Caco-2 (cell line): ENCODE results near the gene CCDC71. TPM values are rescaled to one million over a fixed set of nuclear protein-coding genes. Genes with fewer than 3 reads are reported as not detected.

ENCODE experiments used
- BruUV-seq: library from RNA; stranded (reverse); fragments of 400-500 nt; replicated peaks from 2 replicates; lab custom pipeline; 2021; lab: Mats Ljungman, UMichigan
- CTCF ChIA-PET: fragments of 300-600 bp; sonication (Branson Sonifier 250); formaldehyde crosslinking; loops from one replicate; lab custom pipeline; 2022; ENCODE audit warnings: antibody characterized with exemption; lab: Charles Lee
- POLR2A ChIA-PET: fragments of 300-600 bp; sonication (Branson Sonifier 250); formaldehyde crosslinking; loops from one replicate; lab custom pipeline; 2022; ENCODE audit warnings: antibody characterized with exemption; lab: Charles Lee
- DNase-seq, 2 experiments: peaks; one replicate each; pipeline versions ENCODE4 v3.0.0 to v3.0.0-alpha.2; 2020 to 2022
- H3K27me3 ChIP-seq: replicated peaks from 2 replicates; pipeline ENCODE4 v1.6.0; 2011; ENCODE audit warnings: low read length; ENCODE audit not compliant: control insufficient read depth, insufficient read depth
- H3K36me3 ChIP-seq: 2 replicates; pipeline ENCODE4 v1.5.1; 2011; ENCODE audit warnings: low read length; ENCODE audit not compliant: control insufficient read depth, insufficient read depth
- H3K4me1 ChIP-seq: fragments of 250-450 bp; sonication (Bioruptor Pico); 2 replicates; pipeline ENCODE4 v1.5.1; 2020; ENCODE audit warnings: mild to moderate bottlenecking
- H3K4me3 ChIP-seq: 2 replicates; pipeline ENCODE4 v1.5.1; 2011; ENCODE audit warnings: low read depth, mild to moderate bottlenecking, control low read depth, low read length
- H3K9me3 ChIP-seq: fragments of 250-450 bp; sonication (Bioruptor Pico); 2 replicates; pipeline ENCODE4 v1.5.1; 2020; ENCODE audit warnings: mild to moderate bottlenecking, moderate library complexity
- H3K27ac Mint-ChIP-seq: one replicate; pipeline ENCODE4 v1.8.0; 2022; ENCODE audit warnings: mixed read lengths; ENCODE audit not compliant: unreplicated experiment
- H3K27me3 Mint-ChIP-seq: one replicate; pipeline ENCODE4 v1.8.0; 2022; ENCODE audit warnings: mixed read lengths; ENCODE audit not compliant: insufficient read depth, unreplicated experiment
- H3K36me3 Mint-ChIP-seq: one replicate; pipeline ENCODE4 v1.8.0; 2022; ENCODE audit warnings: mild to moderate bottlenecking, mixed read lengths; ENCODE audit not compliant: insufficient read depth, unreplicated experiment
- H3K4me1 Mint-ChIP-seq: one replicate; pipeline ENCODE4 v1.8.0; 2022; ENCODE audit warnings: low read depth, mixed read lengths; ENCODE audit not compliant: unreplicated experiment
- H3K4me3 Mint-ChIP-seq: one replicate; pipeline ENCODE4 v1.8.0; 2022; ENCODE audit warnings: mild to moderate bottlenecking, moderate library complexity, mixed read lengths; ENCODE audit not compliant: unreplicated experiment
- H3K9me3 Mint-ChIP-seq: one replicate; pipeline ENCODE4 v1.8.0; 2022; ENCODE audit warnings: mixed read lengths; ENCODE audit not compliant: unreplicated experiment
- CTCF ChIP-seq, 2 experiments: fragments of 200-600 bp in 1 of 2; IDR thresholded peaks; 1 replicate in 1 of 2; 2 replicates in 1 of 2; pipeline versions ENCODE4 v1.5.1 to v1.8.0; 2011 to 2022; ENCODE audit warnings: antibody characterized with exemption in 1 of 2, control low read depth in 1 of 2, inconsistent platforms in 1 of 2, low read depth in 1 of 2, low read length in 1 of 2, mild to moderate bottlenecking in 1 of 2, moderate library complexity in 1 of 2; ENCODE audit not compliant: insufficient read depth in 1 of 2, severe bottlenecking in 1 of 2, unreplicated experiment in 1 of 2
- intact Hi-C: fragments of 100-400 bp; cut with micrococcal nuclease; formaldehyde crosslinking; loops from one replicate; pipeline ENCODE4 v1.10.0; 2022; ENCODE audit not compliant: unreplicated experiment
- total RNA-seq: library from RNA; stranded (reverse); gene quantifications from 2 replicates; pipeline ENCODE4 v1.2.3, GENCODE V29; 2022

Gene CCDC71
- total RNA-seq, 1 experiment from 2014 or later: 15.9 TPM

GRCh38 chr3:49182682-49183081 is 16.6 kb upstream of the CCDC71 start:
- no peak for DNase-seq
- no peaks in the 10 kb centered on the region for H3K9me3 Mint-ChIP-seq
- H3K4me1 Mint-ChIP-seq: no peaks in the 10 kb centered on the region
- BruUV-seq: no TSS peak
- H3K27ac Mint-ChIP-seq: no peak overlapping the region
- no peak overlapping the region for H3K4me3 ChIP-seq
- TF ChIP-seq CTCF (IDR thresholded peaks at IDR 0.05; ENCODE audit: insufficient read depth in 1 of 2, low read depth in 1 of 2, low read length in 1 of 2, severe bottlenecking in 1 of 2, unreplicated experiment in 1 of 2): no peak
- no peaks in the 10 kb centered on the region for H3K36me3 ChIP-seq
- no peaks in the 10 kb centered on the region for H3K36me3 Mint-ChIP-seq
- H3K4me1 ChIP-seq: no peaks in the 10 kb centered on the region
- no peaks in the 10 kb centered on the region for H3K27me3 Mint-ChIP-seq
- intact Hi-C loops: no loop called here
- no peaks in the 10 kb centered on the region for H3K9me3 ChIP-seq
- H3K4me3 Mint-ChIP-seq: no peak overlapping the region
- no peaks in the 10 kb centered on the region for H3K27me3 ChIP-seq
- ChIA-PET POLR2A (no interaction called here), CTCF (no interaction called here)

GRCh38 chr3:49181351-49181750 is 15.2 kb upstream of the CCDC71 start:
- TF ChIP-seq CTCF (IDR thresholded peaks at IDR 0.05; ENCODE audit: insufficient read depth in 1 of 2, low read depth in 1 of 2, low read length in 1 of 2, severe bottlenecking in 1 of 2, unreplicated experiment in 1 of 2): no peak
- Histone ChIP-seq H3K36me3 (no peaks in the 10 kb centered on the region), H3K27me3 (no peaks in the 10 kb centered on the region), H3K4me1 (no peaks in the 10 kb centered on the region), H3K4me3 (no peak overlapping the region), H3K9me3 (no peaks in the 10 kb centered on the region)
- no peaks in the 10 kb centered on the region for H3K27me3 Mint-ChIP-seq
- intact Hi-C loops: no loop called here
- no TSS peak for BruUV-seq
- no peak overlapping the region for H3K27ac Mint-ChIP-seq
- no peaks in the 10 kb centered on the region for H3K9me3 Mint-ChIP-seq
- ChIA-PET CTCF (interaction anchor here (0.6 kb wide), 1 partner anchor 8 kb away, joined by 3 read pairs; no protein-coding TSS in a partner anchor), POLR2A (no interaction called here)
- no peaks in the 10 kb centered on the region for H3K36me3 Mint-ChIP-seq
- no peaks in the 10 kb centered on the region for H3K4me1 Mint-ChIP-seq
- DNase-seq: no peak
- no peak overlapping the region for H3K4me3 Mint-ChIP-seq

- no peak overlapping the region for H3K27ac Mint-ChIP-seq
- H3K4me1 Mint-ChIP-seq: no peaks in the 10 kb centered on the region
- no peaks in the 10 kb centered on the region for H3K36me3 ChIP-seq
- TF ChIP-seq CTCF (IDR thresholded peaks at IDR 0.05; ENCODE audit: insufficient read depth in 1 of 2, low read depth in 1 of 2, low read length in 1 of 2, severe bottlenecking in 1 of 2, unreplicated experiment in 1 of 2): no peak
- H3K4me3 ChIP-seq: no peak overlapping the region
- no peaks in the 10 kb centered on the region for H3K27me3 Mint-ChIP-seq
- no peaks in the 10 kb centered on the region for H3K27me3 ChIP-seq
- H3K36me3 Mint-ChIP-seq: no peaks in the 10 kb centered on the region
- intact Hi-C loops: no loop called here
- POLR2A ChIA-PET: interaction anchor here (0.6 kb wide), 1 partner anchor 232 kb away, joined by 9 read pairs; the partner anchor contains the start of gene TCTA
- no peaks in the 10 kb centered on the region for H3K9me3 Mint-ChIP-seq
- BruUV-seq: no TSS peak
- CTCF ChIA-PET: no interaction called here
- H3K4me1 ChIP-seq: no peaks in the 10 kb centered on the region
- no peak for DNase-seq
- H3K9me3 ChIP-seq: no peaks in the 10 kb centered on the region
- H3K4me3 Mint-ChIP-seq: no peak overlapping the region
Observed at GRCh38 chr3:49180116-49180515, 14.0 kb upstream of the CCDC71 start.
